ENCODE data around the gene RPS6KA2.
"Not testable (repeated sequence)": the region's sequence is repeated elsewhere in the genome, so short reads cannot be mapped to it uniquely, and the experiment has no call there.

The RPS6KA2 gene

GRCh38 chr6:166397849-166398248, 229.2 kb downstream of the RPS6KA2 start:
- Histone ChIP-seq H3K9me3 (ENCODE audit: low read depth, low read length) (no peaks in the 10 kb centered on the region), H3K36me3 (ENCODE audit: insufficient read depth, low read length) (no peaks in the 10 kb centered on the region), H3K9ac (ENCODE audit: insufficient read length) (no peak overlapping the region), H3K27ac (no peak overlapping the region), H3K4me3 (no peak overlapping the region)
- no peak for DNase-seq (ENCODE audit: low read depth, low spot score)
- TF ChIP-seq POLR2AphosphoS5 (IDR thresholded peaks at IDR 0.05; ENCODE audit: borderline replicate concordance, low read depth, low read length) (no peak), EZH2 (IDR thresholded peaks at IDR 0.05) (no peak), FOXP2 (optimal IDR thresholded peaks at IDR 0.05; ENCODE audit: control extremely low read depth, extremely low read length, insufficient read depth) (no peak)

GRCh38 chr6:166395778-166396177, 231.3 kb downstream of the RPS6KA2 start:
- no peak overlapping the region for H3K27ac ChIP-seq
- H3K9me3 ChIP-seq (ENCODE audit: low read depth, low read length) = no peaks in the 10 kb centered on the region
- TF ChIP-seq FOXP2 (optimal IDR thresholded peaks at IDR 0.05; ENCODE audit: control extremely low read depth, extremely low read length, insufficient read depth) (no peak), POLR2AphosphoS5 (IDR thresholded peaks at IDR 0.05; ENCODE audit: borderline replicate concordance, low read depth, low read length) (no peak), EZH2 (IDR thresholded peaks at IDR 0.05) (no peak)
- no peak overlapping the region for H3K4me3 ChIP-seq
- DNase-seq (ENCODE audit: low read depth, low spot score) = no peak
- H3K9ac ChIP-seq (ENCODE audit: insufficient read length) = no peak overlapping the region
- H3K36me3 ChIP-seq (ENCODE audit: insufficient read depth, low read length) = no peaks in the 10 kb centered on the region

- Histone ChIP-seq H3K36me3 (ENCODE audit: insufficient read depth, low read length) (no peaks in the 10 kb centered on the region), H3K4me3 (no peak overlapping the region), H3K9me3 (ENCODE audit: low read depth, low read length) (no peaks in the 10 kb centered on the region), H3K27ac (no peak overlapping the region), H3K9ac (ENCODE audit: insufficient read length) (no peak overlapping the region)
- TF ChIP-seq POLR2AphosphoS5 (IDR thresholded peaks at IDR 0.05; ENCODE audit: borderline replicate concordance, low read depth, low read length) = no peak
- no peak for TF ChIP-seq EZH2 (IDR thresholded peaks at IDR 0.05)
- DNase-seq (ENCODE audit: low read depth, low spot score) = no peak
Observed at GRCh38 chr6:166395351-166395750, 231.7 kb downstream of the RPS6KA2 start.

- Histone ChIP-seq H3K4me3 (no peak overlapping the region), H3K27ac (no peak overlapping the region), H3K9me3 (ENCODE audit: low read depth, low read length) (no peaks in the 10 kb centered on the region), H3K9ac (ENCODE audit: insufficient read length) (no peak overlapping the region), H3K36me3 (ENCODE audit: insufficient read depth, low read length) (no peaks in the 10 kb centered on the region)
- no peak for DNase-seq (ENCODE audit: low read depth, low spot score)
- TF ChIP-seq POLR2AphosphoS5 (IDR thresholded peaks at IDR 0.05; ENCODE audit: borderline replicate concordance, low read depth, low read length) (no peak), FOXP2 (optimal IDR thresholded peaks at IDR 0.05; ENCODE audit: control extremely low read depth, extremely low read length, insufficient read depth) (no peak), EZH2 (IDR thresholded peaks at IDR 0.05) (no peak)
Observed at GRCh38 chr6:166394036-166394892, 232.8 kb downstream of the RPS6KA2 start.

GRCh38 chr6:166393535-166393823, 233.6 kb downstream of the RPS6KA2 start:
- DNase-seq (ENCODE audit: low read depth, low spot score) = no peak
- H3K9ac ChIP-seq (ENCODE audit: insufficient read length) = no peak overlapping the region
- no peaks in the 10 kb centered on the region for H3K9me3 ChIP-seq (ENCODE audit: low read depth, low read length)
- TF ChIP-seq FOXP2 (optimal IDR thresholded peaks at IDR 0.05; ENCODE audit: control extremely low read depth, extremely low read length, insufficient read depth) (no peak), EZH2 (IDR thresholded peaks at IDR 0.05) (no peak), POLR2AphosphoS5 (IDR thresholded peaks at IDR 0.05; ENCODE audit: borderline replicate concordance, low read depth, low read length) (no peak)
- H3K4me3 ChIP-seq = no peak overlapping the region
- no peak overlapping the region for H3K27ac ChIP-seq
- H3K36me3 ChIP-seq (ENCODE audit: insufficient read depth, low read length) = no peaks in the 10 kb centered on the region

GRCh38 chr6:166392755-166393534, 234.1 kb downstream of the RPS6KA2 start:
- not testable (repeated sequence) for H3K36me3 ChIP-seq (ENCODE audit: insufficient read depth, low read length); H3K4me3 ChIP-seq; H3K27ac ChIP-seq; H3K9me3 ChIP-seq (ENCODE audit: low read depth, low read length); DNase-seq (ENCODE audit: low read depth, low spot score); H3K9ac ChIP-seq (ENCODE audit: insufficient read length)

- no peaks in the 10 kb centered on the region for H3K36me3 ChIP-seq (ENCODE audit: insufficient read depth, low read length)
- TF ChIP-seq FOXP2 (optimal IDR thresholded peaks at IDR 0.05; ENCODE audit: control extremely low read depth, extremely low read length, insufficient read depth) (no peak), POLR2AphosphoS5 (IDR thresholded peaks at IDR 0.05; ENCODE audit: borderline replicate concordance, low read depth, low read length) (no peak), EZH2 (IDR thresholded peaks at IDR 0.05) (no peak)
- H3K27ac ChIP-seq = no peak overlapping the region
Observed at GRCh38 chr6:166389119-166389518, 237.9 kb downstream of the RPS6KA2 start.

GRCh38 chr6:166388290-166389004, 238.6 kb downstream of the RPS6KA2 start:
- Histone ChIP-seq H3K9ac (ENCODE audit: insufficient read length) (no peak overlapping the region), H3K27ac (no peak overlapping the region), H3K36me3 (ENCODE audit: insufficient read depth, low read length) (no peaks in the 10 kb centered on the region), H3K9me3 (ENCODE audit: low read depth, low read length) (no peaks in the 10 kb centered on the region), H3K4me3 (no peak overlapping the region)
- no peak for DNase-seq (ENCODE audit: low read depth, low spot score)
- TF ChIP-seq POLR2AphosphoS5 (IDR thresholded peaks at IDR 0.05; ENCODE audit: borderline replicate concordance, low read depth, low read length) = no peak
- TF ChIP-seq FOXP2 (optimal IDR thresholded peaks at IDR 0.05; ENCODE audit: control extremely low read depth, extremely low read length, insufficient read depth) = no peak
- TF ChIP-seq EZH2 (IDR thresholded peaks at IDR 0.05) = no peak

More at GRCh38 chr6:166389119-166389518, 237.9 kb downstream of the RPS6KA2 start:
- H3K4me3 ChIP-seq = no peak overlapping the region
- DNase-seq (ENCODE audit: low read depth, low spot score) = no peak
- H3K9ac ChIP-seq (ENCODE audit: insufficient read length) = no peak overlapping the region
- H3K9me3 ChIP-seq (ENCODE audit: low read depth, low read length) = no peaks in the 10 kb centered on the region

Data from SK-N-MC (cell line).